Trophoblast cell (in vitro differentiated cells and primary cell): ENCODE data around the gene CSF3R.
"Not testable (repeated sequence)": the region's sequence is repeated elsewhere in the genome, so short reads cannot be mapped to it uniquely, and the experiment has no call there.

Experiments
- DNase-seq, 2 donors: peaks; one replicate each; pipeline ENCODE4 v3.0.0-alpha.2; 2016
- H2AFZ ChIP-seq: 2 replicates; pipeline ENCODE4 v1.6.1; 2013; ENCODE audit warnings: low read length, moderate library complexity, mild to moderate bottlenecking; ENCODE audit not compliant: insufficient read depth, poor library complexity
- H2AK5ac ChIP-seq: 2 replicates; pipeline ENCODE4 v1.6.1; 2013; ENCODE audit warnings: mild to moderate bottlenecking, low read length
- H2BK120ac ChIP-seq: 2 replicates; pipeline ENCODE4 v1.6.1; 2013; ENCODE audit warnings: low read length, mild to moderate bottlenecking, moderate library complexity; ENCODE audit not compliant: insufficient read depth, poor library complexity
- H2BK12ac ChIP-seq: 2 replicates; pipeline ENCODE4 v1.6.1; 2013; ENCODE audit warnings: mild to moderate bottlenecking, low read length, moderate library complexity
- H2BK5ac ChIP-seq: 2 replicates; pipeline ENCODE4 v1.6.1; 2013; ENCODE audit warnings: low read length, low read depth, moderate library complexity, mild to moderate bottlenecking; ENCODE audit not compliant: poor library complexity
- H3K14ac ChIP-seq: 2 replicates; pipeline ENCODE4 v1.6.1; 2013; ENCODE audit warnings: mild to moderate bottlenecking, low read length
- H3K18ac ChIP-seq: 2 replicates; pipeline ENCODE4 v1.6.1; 2013; ENCODE audit warnings: mild to moderate bottlenecking, low read length
- H3K23ac ChIP-seq: 2 replicates; pipeline ENCODE4 v1.6.1; 2013; ENCODE audit warnings: low read length
- H3K27ac ChIP-seq: 2 replicates; pipeline ENCODE4 v1.5.1; 2013; ENCODE audit warnings: low read depth, mild to moderate bottlenecking, inconsistent platforms, low read length, moderate library complexity
- H3K27me3 ChIP-seq: 2 replicates; pipeline ENCODE4 v1.6.1; 2013; ENCODE audit warnings: inconsistent platforms, mild to moderate bottlenecking, low read length, moderate library complexity; ENCODE audit not compliant: insufficient read depth
- H3K36me3 ChIP-seq, 2 experiments: 1 replicate in 1 of 2; 2 replicates in 1 of 2; pipeline ENCODE4 v1.6.1; 2013; ENCODE audit warnings: low read length in 2 of 2, mild to moderate bottlenecking in 2 of 2, moderate library complexity in 1 of 2; ENCODE audit not compliant: insufficient read depth in 2 of 2, control insufficient read depth in 1 of 2
- H3K4ac ChIP-seq: 2 replicates; pipeline ENCODE4 v1.6.1; 2013; ENCODE audit warnings: low read depth, mild to moderate bottlenecking, low read length, moderate library complexity
- H3K4me1 ChIP-seq, 2 experiments: 1 replicate in 1 of 2; 2 replicates in 1 of 2; pipeline ENCODE4 v1.6.1; 2013; ENCODE audit warnings: low read length in 2 of 2, mild to moderate bottlenecking in 2 of 2, moderate library complexity in 1 of 2; ENCODE audit not compliant: insufficient read depth in 2 of 2, control insufficient read depth in 1 of 2
- H3K4me2 ChIP-seq: 2 replicates; pipeline ENCODE4 v1.6.1; 2013; ENCODE audit warnings: inconsistent platforms, mild to moderate bottlenecking, low read length, moderate library complexity
- H3K4me3 ChIP-seq: 2 replicates; pipeline ENCODE4 v1.5.1; 2013; ENCODE audit warnings: mild to moderate bottlenecking, low read depth, low read length, inconsistent platforms
- H3K79me1 ChIP-seq: one replicate; pipeline ENCODE4 v1.6.1; 2013; ENCODE audit warnings: low read length
- H3K79me2 ChIP-seq: 2 replicates; pipeline ENCODE4 v1.6.1; 2013; ENCODE audit warnings: low read length, mild to moderate bottlenecking; ENCODE audit not compliant: control insufficient read depth, insufficient read depth, poor library complexity
- H3K9ac ChIP-seq: 2 replicates; pipeline ENCODE4 v1.6.1; 2013; ENCODE audit warnings: mild to moderate bottlenecking, low read length
- H3K9me3 ChIP-seq: 2 replicates; pipeline ENCODE4 v1.6.1; 2013; ENCODE audit warnings: low read depth, mild to moderate bottlenecking, control low read depth, inconsistent platforms, low read length; ENCODE audit not compliant: insufficient read depth
- H4K12ac ChIP-seq: 2 replicates; pipeline ENCODE4 v1.6.1; 2013; ENCODE audit warnings: low read depth, mild to moderate bottlenecking, low read length, moderate library complexity
- H4K8ac ChIP-seq: 2 replicates; pipeline ENCODE4 v1.6.1; 2013; ENCODE audit warnings: low read depth, mild to moderate bottlenecking, low read length, moderate library complexity
- H4K91ac ChIP-seq: one replicate; pipeline ENCODE4 v1.6.1; 2013; ENCODE audit warnings: low read depth, mild to moderate bottlenecking, low read length, moderate library complexity
- WGBS: extraction: QIAGEN DNeasy Blood & Tissue Kit; methylation state at CpG from one replicate; pipeline ENCODE4 v1.1.7; 2013; ENCODE audit warnings: missing lambda C conversion rate; ENCODE audit not compliant: insufficient read length, insufficient coverage; ENCODE audit errors: extremely low coverage; 5-methylcytosine and 5-hydroxymethylcytosine counted together

The CSF3R gene

DNA sequence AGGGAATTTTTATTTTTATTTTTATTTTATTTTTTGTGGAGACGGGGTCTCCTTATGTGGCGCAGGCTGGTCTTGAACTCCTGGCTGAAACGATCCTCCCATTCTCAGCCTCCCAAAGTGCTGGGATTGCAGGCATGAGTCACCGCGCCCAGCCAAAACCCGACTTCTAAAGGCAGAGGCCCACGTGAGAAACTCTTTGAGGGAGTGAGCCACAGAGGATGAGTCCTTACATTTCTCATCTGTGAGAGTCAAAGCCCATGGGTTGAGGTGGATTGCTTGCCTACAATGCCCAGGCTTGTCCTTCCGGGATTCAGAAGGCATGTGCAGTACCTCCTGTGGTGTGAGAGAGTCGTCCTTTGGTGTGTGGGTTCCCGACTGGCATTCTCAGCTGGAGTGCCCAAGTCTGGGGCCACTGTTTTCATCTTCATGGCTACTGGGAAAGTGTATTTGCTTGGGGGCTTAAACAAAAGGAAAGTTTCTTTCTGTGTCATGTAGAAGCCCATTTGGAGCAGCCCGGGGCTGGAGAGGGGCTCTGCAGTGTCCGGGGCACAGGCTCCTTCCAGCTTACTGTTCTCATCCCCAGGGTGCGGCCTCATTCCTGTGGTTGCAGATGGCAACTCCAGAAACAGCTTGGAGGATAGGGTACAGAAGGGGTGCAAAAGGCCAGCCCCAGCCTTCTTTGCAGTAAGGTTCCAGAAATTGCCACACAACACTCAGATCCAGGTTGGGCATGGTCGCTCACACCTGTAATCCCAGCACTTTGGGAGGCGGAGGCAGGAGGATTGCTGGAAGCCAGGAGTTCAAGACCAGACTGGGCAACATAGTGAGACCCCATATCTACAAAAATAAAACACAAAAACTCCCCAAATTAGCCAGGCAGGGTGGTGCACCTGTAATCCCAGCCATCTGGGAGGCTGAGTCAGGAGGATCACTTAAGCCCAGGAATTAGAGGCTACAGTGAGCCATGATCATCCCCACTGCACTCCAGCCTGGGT is 29.4 kb upstream of the CSF3R start:
- Histone ChIP-seq H3K4me3 (no peak overlapping the region), H3K9me3 (peaks cover 2% of the 10 kb centered on the region), H3K23ac (no peak overlapping the region), H2BK120ac (no peak overlapping the region), H2AK5ac (no peak overlapping the region), H4K12ac (no peak overlapping the region), H3K27ac (no peak overlapping the region), H3K4me1 (no peaks in the 10 kb centered on the region), H3K79me2 (no peaks in the 10 kb centered on the region), H3K79me1 (no peaks in the 10 kb centered on the region), H3K14ac (no peak overlapping the region), H2BK5ac (no peak overlapping the region), H4K8ac (no peak overlapping the region), H3K9ac (no peak overlapping the region), H4K91ac (no peak overlapping the region), H3K27me3 (no peaks in the 10 kb centered on the region), H3K36me3 (no peaks in the 10 kb centered on the region), H2AFZ (no peak overlapping the region), H3K4me2 (no peak overlapping the region), H3K4ac (no peak overlapping the region), H3K18ac (no peak overlapping the region), H2BK12ac (no peak overlapping the region)
- no peak for DNase-seq
- WGBS: no CpG with 5 or more reads among the region's 15 CpGs

DNA sequence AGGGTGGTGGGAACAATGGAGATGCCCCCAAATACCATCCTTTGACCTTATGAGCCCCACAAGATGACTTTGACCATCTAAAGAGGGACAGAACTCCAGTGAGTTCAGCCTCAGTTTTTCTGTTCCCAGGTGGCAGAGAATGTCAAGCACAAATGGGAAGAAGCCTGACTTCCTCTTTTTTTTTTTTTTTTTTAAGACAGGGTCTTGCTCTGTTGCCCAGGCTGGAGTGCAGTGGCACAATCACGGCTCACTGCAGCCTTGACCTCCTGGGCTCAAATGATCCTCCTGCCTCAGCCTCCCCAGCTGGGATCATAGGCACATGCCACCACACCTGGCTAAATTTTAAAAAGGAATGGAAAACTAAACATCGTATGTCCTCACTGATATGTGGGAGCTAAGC is 28.5 kb upstream of the CSF3R start:
- WGBS: no CpG with 5 or more reads among the region's 2 CpGs
- not testable (repeated sequence) for H3K36me3 ChIP-seq, H2BK120ac ChIP-seq, H3K4me3 ChIP-seq, H3K27me3 ChIP-seq, H3K79me1 ChIP-seq, H4K12ac ChIP-seq, H2AFZ ChIP-seq, H3K4ac ChIP-seq, H3K4me2 ChIP-seq, H3K79me2 ChIP-seq, H2AK5ac ChIP-seq, H3K9ac ChIP-seq, H3K18ac ChIP-seq, H3K27ac ChIP-seq, H4K91ac ChIP-seq, H3K9me3 ChIP-seq, DNase-seq, H3K14ac ChIP-seq, H2BK5ac ChIP-seq, H3K4me1 ChIP-seq, H4K8ac ChIP-seq, H3K23ac ChIP-seq, H2BK12ac ChIP-seq

DNA sequence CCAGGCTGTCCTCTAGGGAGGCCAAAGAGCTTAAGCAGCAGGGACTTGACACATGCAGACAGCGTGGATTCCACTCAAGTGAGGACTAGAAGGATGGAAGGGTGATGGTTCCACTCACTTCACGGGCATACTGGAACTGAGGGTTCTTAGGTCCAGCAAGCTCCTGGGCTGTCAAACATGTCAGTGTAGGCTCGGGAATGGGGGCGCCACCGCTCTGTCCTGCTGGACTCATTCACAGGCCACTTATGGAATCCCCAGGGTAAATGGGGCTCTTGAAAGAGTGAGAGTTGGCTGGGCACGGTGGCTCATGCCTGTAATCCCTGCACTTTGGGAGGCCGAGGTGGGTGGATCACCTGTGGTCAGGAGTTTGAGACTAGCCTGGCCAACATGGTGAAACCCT is 27.7 kb upstream of the CSF3R start:
- H2AK5ac ChIP-seq: no peak overlapping the region
- H3K23ac ChIP-seq: no peak overlapping the region
- H4K12ac ChIP-seq: no peak overlapping the region
- H3K4ac ChIP-seq: no peak overlapping the region
- peaks cover 2% of the 10 kb centered on the region for H3K9me3 ChIP-seq
- H3K4me1 ChIP-seq: no peaks in the 10 kb centered on the region
- H3K9ac ChIP-seq: no peak overlapping the region
- no peaks in the 10 kb centered on the region for H3K79me2 ChIP-seq
- no peak overlapping the region for H3K27ac ChIP-seq
- H3K36me3 ChIP-seq: no peaks in the 10 kb centered on the region
- H2BK5ac ChIP-seq: no peak overlapping the region
- no CpG with 5 or more reads among the region's 7 CpGs for WGBS
- H3K4me2 ChIP-seq: no peak overlapping the region
- H3K14ac ChIP-seq: no peak overlapping the region
- H4K8ac ChIP-seq: no peak overlapping the region
- no peak overlapping the region for H4K91ac ChIP-seq
- no peak overlapping the region for H2BK12ac ChIP-seq
- no peak overlapping the region for H2BK120ac ChIP-seq
- H3K4me3 ChIP-seq: no peak overlapping the region
- no peak for DNase-seq
- no peak overlapping the region for H3K18ac ChIP-seq
- H3K27me3 ChIP-seq: no peaks in the 10 kb centered on the region
- no peak overlapping the region for H2AFZ ChIP-seq
- H3K79me1 ChIP-seq: no peaks in the 10 kb centered on the region

DNA sequence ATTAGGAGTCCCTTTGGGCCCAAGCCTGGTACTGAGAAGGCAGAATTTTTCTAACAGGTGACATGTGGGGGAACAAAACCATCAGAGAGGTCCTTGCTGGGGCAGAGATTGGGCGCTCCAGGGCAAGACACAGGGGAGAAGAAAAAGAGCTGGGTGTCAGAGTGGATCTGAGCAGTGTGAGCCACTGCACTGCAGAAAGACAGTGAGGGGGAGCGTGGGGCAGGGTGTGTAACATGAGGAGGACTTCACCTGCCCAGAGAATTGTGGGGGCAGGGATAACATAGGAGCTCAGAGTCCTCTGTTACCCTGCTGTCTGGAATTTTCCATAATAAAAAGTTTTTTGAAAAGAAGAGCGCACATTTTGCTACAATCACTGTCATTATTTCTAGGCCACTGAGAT is 25.5 kb upstream of the CSF3R start:
- Histone ChIP-seq H3K36me3 (no peaks in the 10 kb centered on the region), H3K79me2 (no peaks in the 10 kb centered on the region), H4K8ac (no peak overlapping the region), H3K4me2 (no peak overlapping the region), H3K4ac (no peak overlapping the region), H4K91ac (no peak overlapping the region), H3K14ac (no peak overlapping the region), H4K12ac (no peak overlapping the region), H2AFZ (no peak overlapping the region), H3K27ac (no peak overlapping the region), H2BK120ac (no peak overlapping the region), H2BK12ac (no peak overlapping the region), H3K23ac (no peak overlapping the region), H3K79me1 (no peaks in the 10 kb centered on the region), H3K18ac (no peak overlapping the region), H3K27me3 (no peaks in the 10 kb centered on the region), H2BK5ac (no peak overlapping the region), H3K4me3 (no peak overlapping the region), H2AK5ac (no peak overlapping the region), H3K9ac (no peak overlapping the region), H3K4me1 (no peaks in the 10 kb centered on the region), H3K9me3 (peaks cover 2% of the 10 kb centered on the region)
- WGBS: no CpG with 5 or more reads among the region's 3 CpGs
- no peak for DNase-seq
